ENCODE data around the gene ZCRB1.

The ZCRB1 gene

GRCh38 chr12:42273706-42274105, 52.2 kb downstream of the ZCRB1 start:
- H3K4me3 ChIP-seq (ENCODE audit: control insufficient read depth, low read depth, low read length) = no peak overlapping the region
- no peak for DNase-seq (ENCODE audit: low read depth)
- TF ChIP-seq, protein P1, sequence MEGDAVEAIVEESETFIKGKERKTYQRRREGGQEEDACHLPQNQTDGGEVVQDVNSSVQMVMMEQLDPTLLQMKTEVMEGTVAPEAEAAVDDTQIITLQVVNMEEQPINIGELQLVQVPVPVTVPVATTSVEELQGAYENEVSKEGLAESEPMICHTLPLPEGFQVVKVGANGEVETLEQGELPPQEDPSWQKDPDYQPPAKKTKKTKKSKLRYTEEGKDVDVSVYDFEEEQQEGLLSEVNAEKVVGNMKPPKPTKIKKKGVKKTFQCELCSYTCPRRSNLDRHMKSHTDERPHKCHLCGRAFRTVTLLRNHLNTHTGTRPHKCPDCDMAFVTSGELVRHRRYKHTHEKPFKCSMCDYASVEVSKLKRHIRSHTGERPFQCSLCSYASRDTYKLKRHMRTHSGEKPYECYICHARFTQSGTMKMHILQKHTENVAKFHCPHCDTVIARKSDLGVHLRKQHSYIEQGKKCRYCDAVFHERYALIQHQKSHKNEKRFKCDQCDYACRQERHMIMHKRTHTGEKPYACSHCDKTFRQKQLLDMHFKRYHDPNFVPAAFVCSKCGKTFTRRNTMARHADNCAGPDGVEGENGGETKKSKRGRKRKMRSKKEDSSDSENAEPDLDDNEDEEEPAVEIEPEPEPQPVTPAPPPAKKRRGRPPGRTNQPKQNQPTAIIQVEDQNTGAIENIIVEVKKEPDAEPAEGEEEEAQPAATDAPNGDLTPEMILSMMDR (IDR thresholded peaks at IDR 0.05; ENCODE audit: control insufficient read depth, insufficient read depth, low read depth, low read length, missing control alignments) = no peak

- DNase-seq (ENCODE audit: low read depth) = no peak
- H3K4me3 ChIP-seq (ENCODE audit: control insufficient read depth, low read depth, low read length) = no peak overlapping the region
- TF ChIP-seq, protein P1 (IDR thresholded peaks at IDR 0.05; ENCODE audit: control insufficient read depth, insufficient read depth, low read depth, low read length, missing control alignments) = no peak
These were observed 55.3 kb downstream of the ZCRB1 start for GRCh38 chr12:42270596-42270995.

DNA sequence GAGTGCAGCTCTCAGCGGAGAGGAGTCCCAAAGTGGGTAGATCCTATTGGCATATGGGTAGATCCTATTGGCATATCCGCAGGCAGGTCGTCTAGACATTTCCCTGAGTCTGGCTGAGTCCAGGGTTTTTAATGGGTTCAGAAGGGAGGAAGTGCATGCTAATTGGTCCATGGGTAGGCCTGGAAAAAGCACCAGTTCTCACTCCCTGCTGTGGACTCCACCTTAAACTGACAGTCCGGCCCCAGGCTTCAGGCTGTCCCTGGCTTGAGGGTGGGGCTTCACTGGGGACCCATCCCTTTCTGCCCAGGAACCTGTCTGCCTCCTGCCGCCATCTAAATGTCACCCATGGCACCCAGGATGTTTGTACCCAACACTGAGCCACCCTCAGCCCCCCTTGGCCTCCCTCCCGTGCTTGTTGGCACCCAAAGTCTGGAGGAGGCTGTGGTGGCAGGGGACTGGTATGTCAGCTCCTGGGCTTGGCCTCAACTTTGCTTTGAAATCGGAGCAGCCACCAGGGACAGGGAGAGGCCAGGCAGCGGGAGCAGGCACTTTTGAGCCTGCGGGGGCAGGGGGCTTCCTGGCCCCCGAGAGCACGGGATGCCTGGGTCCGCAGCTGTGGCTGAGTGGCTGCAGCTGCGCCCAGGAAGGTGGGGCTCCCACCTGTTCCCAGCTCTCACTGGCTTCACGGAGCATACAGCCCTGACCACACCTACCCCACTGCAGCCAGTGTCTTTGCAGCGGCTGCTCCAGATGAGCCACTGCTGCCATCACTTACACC, 58.3 kb downstream of the ZCRB1 start:
- H3K4me3 ChIP-seq (ENCODE audit: control insufficient read depth, low read depth, low read length) = no peak overlapping the region
- DNase-seq (ENCODE audit: low read depth) = no peak
- TF ChIP-seq, protein P1 (IDR thresholded peaks at IDR 0.05; ENCODE audit: control insufficient read depth, insufficient read depth, low read depth, low read length, missing control alignments) = no peak

GRCh38 chr12:42266579-42267230, 59.2 kb downstream of the ZCRB1 start:
- no peak for DNase-seq (ENCODE audit: low read depth)
- TF ChIP-seq, protein P1 (IDR thresholded peaks at IDR 0.05; ENCODE audit: control insufficient read depth, insufficient read depth, low read depth, low read length, missing control alignments) = no peak
- no peak overlapping the region for H3K4me3 ChIP-seq (ENCODE audit: control insufficient read depth, low read depth, low read length)

DNA sequence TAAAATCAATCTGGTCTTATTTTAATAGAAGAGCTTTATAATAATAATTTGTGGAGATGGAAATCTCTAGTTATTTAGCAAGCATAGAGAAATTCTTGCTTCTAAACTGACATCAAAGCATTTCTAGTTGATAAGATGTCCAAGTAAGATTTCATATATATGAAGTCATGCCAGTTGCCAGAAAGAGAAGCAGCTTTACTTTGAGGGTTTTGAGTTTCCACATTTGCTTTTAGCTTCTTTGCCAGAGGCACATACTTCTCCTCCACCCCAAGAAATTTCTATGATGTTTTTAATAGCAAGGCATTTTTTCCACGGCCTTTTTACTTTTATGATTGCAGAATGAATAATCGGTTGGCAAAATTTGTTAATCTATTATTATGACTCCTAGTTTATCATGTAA, 63.6 kb downstream of the ZCRB1 start:
- no peak overlapping the region for H3K4me3 ChIP-seq (ENCODE audit: control insufficient read depth, low read depth, low read length)
- TF ChIP-seq, protein P1 (IDR thresholded peaks at IDR 0.05; ENCODE audit: control insufficient read depth, insufficient read depth, low read depth, low read length, missing control alignments) = no peak
- DNase-seq (ENCODE audit: low read depth) = no peak
